VCaP (cell line): ENCODE measurements around the gene CNNM2.

Source experiments
- H3K27ac ChIP-seq: fragments of 450-650 bp; 2 replicates; pipeline ENCODE4 v1.5.1; 2017
- TF ChIP-seq, protein P1 (sequence below): fragments of 450-650 bp; conservative IDR thresholded peaks from 2 replicates; pipeline ENCODE4 v1.5.1; 2017; ENCODE audit warnings: mild to moderate bottlenecking, moderate library complexity

The CNNM2 gene

DNA sequence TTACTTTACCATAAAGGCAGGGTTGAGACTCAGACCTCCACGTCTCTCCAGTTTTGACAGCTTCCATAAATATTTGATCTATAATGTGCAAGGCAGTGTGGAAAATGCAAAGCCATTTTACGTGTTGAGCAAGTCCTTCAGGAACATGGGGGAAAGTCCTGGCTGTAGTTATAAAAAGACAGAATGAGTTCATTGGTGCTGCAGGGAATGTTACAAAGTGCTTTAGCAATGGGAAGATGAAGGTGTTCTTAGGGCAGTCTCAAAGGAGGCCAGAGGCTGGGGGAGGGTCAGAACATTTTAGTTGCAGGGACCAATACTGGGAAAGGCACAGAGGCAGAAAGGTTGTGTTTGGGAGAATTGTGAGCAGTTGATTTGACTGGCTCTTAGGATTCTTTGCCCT lies 27.9 kb downstream of the CNNM2 start:
- TF ChIP-seq, protein P1, sequence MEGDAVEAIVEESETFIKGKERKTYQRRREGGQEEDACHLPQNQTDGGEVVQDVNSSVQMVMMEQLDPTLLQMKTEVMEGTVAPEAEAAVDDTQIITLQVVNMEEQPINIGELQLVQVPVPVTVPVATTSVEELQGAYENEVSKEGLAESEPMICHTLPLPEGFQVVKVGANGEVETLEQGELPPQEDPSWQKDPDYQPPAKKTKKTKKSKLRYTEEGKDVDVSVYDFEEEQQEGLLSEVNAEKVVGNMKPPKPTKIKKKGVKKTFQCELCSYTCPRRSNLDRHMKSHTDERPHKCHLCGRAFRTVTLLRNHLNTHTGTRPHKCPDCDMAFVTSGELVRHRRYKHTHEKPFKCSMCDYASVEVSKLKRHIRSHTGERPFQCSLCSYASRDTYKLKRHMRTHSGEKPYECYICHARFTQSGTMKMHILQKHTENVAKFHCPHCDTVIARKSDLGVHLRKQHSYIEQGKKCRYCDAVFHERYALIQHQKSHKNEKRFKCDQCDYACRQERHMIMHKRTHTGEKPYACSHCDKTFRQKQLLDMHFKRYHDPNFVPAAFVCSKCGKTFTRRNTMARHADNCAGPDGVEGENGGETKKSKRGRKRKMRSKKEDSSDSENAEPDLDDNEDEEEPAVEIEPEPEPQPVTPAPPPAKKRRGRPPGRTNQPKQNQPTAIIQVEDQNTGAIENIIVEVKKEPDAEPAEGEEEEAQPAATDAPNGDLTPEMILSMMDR: no peak
- no peak overlapping the region for H3K27ac ChIP-seq

DNA sequence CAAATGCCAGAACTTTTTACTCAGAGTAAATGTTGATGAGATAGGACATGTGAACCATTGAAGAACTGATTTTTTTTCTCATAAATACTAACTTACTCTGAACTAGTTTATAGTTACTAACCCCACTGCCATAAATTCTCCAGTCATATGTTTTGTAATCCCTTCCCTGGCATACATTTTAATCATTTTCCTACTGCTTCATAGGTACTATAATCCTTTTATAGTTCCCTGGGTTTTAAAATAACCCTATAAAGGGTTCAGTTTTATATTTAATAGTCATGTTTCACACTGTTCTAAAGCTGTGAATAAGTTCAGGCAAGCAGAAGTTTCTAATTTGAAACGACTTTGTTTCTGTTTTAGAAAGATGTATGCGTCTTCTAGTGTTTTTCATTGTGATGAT lies 28.9 kb downstream of the CNNM2 start:
- no peak overlapping the region for H3K27ac ChIP-seq
- TF ChIP-seq, protein P1: no peak

DNA sequence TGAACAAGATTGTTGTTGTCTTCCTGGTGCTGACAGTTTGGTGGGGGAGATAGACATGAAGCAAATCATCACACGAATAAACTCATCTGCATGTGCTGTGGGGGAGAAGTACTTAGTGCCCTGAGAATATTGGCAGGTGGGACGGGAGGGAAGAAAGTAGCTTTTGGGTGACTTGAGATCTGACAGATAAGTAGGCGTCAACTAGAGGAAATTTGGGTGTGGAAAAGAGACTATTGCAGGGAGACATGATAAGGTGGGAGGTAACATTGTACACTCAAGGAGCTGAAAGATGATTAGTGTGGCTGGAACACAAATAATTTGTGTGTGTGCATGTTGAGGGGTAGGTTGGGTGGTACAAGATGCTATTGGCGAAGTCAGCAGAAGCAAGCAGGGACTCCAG lies 30.1 kb downstream of the CNNM2 start:
- TF ChIP-seq, protein P1: no peak
- H3K27ac ChIP-seq: no peak overlapping the region

DNA sequence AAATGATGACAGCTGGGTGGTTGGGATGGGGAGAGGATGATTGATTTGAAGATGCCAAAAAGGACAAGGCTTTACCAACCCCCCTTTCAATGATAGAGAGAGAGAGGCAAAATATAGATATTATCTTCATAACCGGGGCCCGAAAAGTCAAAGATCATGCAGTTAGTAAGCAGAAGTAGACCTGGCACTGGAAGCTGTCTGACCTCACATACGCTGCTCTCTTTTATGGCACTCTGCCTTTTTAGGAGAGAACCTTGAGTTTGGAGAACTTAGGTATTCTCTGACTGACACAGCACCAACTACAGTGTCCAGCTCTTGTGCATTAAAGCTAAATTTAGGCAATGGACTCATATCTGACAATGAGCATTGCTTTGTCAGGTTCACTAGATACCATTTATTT lies 30.7 kb downstream of the CNNM2 start:
- H3K27ac ChIP-seq: no peak overlapping the region
- TF ChIP-seq, protein P1: no peak

DNA sequence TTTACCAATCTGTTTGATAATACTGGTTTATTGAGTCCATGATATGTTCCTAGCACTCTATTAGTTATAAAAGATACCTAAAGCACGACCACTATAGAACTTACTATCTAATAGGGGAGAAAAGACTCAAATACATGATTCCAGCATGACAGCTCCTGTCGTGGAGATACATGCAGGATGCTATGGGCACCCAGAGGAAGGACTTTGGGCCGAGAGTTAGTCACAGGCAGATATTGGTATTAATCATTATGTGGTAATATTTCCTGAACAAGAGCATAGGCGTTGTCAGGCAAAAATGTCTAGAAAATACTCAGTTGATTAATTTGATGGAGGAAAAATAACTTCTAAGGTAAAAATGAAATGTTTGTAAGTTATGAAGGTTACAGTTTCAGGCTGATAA lies 31.8 kb downstream of the CNNM2 start:
- TF ChIP-seq, protein P1: no peak
- no peak overlapping the region for H3K27ac ChIP-seq

DNA sequence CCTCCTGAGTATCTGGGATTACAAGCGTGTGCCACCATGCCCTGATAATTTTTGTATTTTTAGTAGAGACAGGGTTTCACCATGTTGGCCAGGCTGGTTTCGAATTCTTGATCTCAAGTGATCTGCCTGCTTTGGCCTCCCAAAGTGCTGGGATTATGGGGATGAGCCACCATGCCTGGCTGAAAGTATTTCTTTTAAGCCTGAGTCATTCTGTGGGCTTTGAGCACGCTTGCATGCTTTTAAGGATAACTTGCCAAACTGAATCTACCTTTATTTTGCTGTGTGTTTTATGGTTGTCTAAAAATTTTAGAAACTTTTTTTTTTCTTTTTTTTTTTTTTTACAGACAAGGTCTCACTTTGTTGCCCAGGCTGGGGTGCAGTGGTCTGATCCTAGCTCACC lies 33.2 kb downstream of the CNNM2 start:
- TF ChIP-seq, protein P1: no peak
- no peak overlapping the region for H3K27ac ChIP-seq

DNA sequence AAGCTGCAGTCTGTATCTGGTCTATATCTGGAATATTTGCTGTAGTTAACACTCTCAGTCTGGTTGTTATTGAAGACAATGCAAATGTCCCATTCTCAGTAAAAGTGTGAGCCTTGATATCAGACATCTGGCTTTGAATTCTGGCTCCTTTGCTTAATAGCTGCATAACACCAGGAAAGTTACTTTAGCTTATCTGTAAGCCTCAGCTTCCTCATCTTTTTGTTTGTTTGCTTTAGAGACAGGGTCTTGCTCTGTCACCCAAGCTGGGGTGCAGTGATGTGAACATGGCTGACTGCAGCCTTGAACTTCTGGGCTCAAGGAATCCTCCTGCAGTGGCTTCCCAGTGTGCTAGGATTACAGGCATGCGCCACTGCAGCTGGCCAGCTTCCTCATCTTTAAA lies 41.3 kb downstream of the CNNM2 start:
- TF ChIP-seq, protein P1: no peak
- no peak overlapping the region for H3K27ac ChIP-seq

DNA sequence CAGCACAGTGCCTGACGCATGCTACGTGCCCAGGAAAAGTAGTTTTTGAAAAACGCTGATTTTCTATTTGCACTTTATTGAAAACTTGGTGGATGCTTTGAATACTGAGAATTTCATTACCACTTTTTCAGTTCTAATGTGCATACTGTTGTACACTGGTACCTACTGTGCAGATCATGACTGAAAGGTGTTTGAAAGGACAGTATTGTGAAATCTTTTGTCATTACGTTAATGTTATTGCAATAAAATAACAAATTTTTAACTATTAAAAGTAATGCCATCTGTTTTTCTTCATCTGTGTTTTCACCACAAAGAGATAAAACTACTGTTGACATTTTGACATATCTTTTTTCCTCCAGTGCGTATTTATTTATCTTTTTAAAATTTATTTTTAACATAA lies 42.1 kb downstream of the CNNM2 start:
- TF ChIP-seq, protein P1: no peak
- H3K27ac ChIP-seq: no peak overlapping the region
